Measurements from ENCODE around the gene USH2A. TPM values are rescaled to one million over a fixed set of nuclear protein-coding genes. Genes with fewer than 3 reads are reported as not detected.

The USH2A gene
- total and polyA plus RNA-seq, 8 donors = 0.37 to 0.58 TPM; not detected in 6

DNA sequence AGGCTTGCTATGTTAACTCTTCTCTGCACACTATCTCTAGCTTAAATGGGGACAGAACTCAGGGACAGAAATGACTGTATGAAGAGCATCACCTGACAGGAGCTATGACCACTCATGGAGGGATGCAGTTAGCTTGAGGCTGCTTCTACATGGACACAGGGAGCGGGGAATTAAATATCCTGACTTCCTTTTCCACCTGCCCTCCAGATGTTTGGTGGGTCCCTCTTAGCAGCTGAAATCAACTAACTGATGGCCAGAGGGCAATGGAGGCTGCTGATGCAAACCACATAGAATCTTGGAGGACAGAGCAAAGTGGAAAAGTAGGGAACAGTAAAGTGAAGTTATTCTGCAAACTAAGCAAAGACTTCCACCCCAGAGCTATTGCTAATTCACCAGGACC lies 214.1 kb downstream of the USH2A start:
- Histone ChIP-seq H3K4me1 (no peaks in the 10 kb centered on the region), H3K9me3 (no peaks in the 10 kb centered on the region), H3K4me3 (no peak overlapping the region), H3K27ac (no peak overlapping the region), H3K36me3 (no peaks in the 10 kb centered on the region), H3K27me3 (no peaks in the 10 kb centered on the region)
- 89 to 100% (median 93%) methylated on average over 1 of the region's 1 CpG for WGBS, 5 donors
- no peak for DNase-seq
- TF ChIP-seq POLR2AphosphoS5 (IDR thresholded peaks at IDR 0.05) (no peak), POLR2A (IDR thresholded peaks at IDR 0.05) (no peak), EP300 (IDR thresholded peaks at IDR 0.05) (no peak), CTCF (IDR thresholded peaks at IDR 0.05) (no peak)
- intact Hi-C loops (cut with DNase I; ENCODE audit: low total_unique reads) = no loop called here

DNA sequence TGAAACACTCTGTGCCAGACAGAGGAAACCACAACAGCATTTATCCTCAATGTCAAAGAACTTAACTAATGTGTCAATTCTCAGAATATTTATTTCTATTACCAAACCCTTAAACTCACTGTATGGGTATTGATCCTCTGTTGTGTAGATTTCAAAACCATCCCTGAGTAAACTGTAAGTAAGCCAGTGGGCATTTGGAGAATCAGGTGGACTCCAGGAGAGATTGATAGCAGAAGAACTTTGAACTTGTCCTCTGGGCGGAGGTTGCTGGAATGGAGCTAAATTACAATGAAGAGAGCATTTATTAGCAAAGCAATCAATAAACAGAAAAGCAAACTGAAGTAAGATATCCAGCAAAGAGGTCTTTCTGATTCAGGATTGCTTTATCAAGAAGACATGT lies 216.1 kb downstream of the USH2A start:
- Histone ChIP-seq H3K27me3 (no peaks in the 10 kb centered on the region), H3K36me3 (no peaks in the 10 kb centered on the region), H3K4me3 (no peak overlapping the region), H3K4me1 (no peaks in the 10 kb centered on the region), H3K9me3 (no peaks in the 10 kb centered on the region), H3K27ac (no peak overlapping the region)
- WGBS, 5 donors = 39 to 65% (median 59%) methylated on average over 1 of the region's 1 CpG
- DNase-seq = no peak
- intact Hi-C loops (cut with DNase I; ENCODE audit: low total_unique reads) = no loop called here
- TF ChIP-seq EP300 (IDR thresholded peaks at IDR 0.05) (no peak), POLR2A (IDR thresholded peaks at IDR 0.05) (no peak), POLR2AphosphoS5 (IDR thresholded peaks at IDR 0.05) (no peak), CTCF (IDR thresholded peaks at IDR 0.05) (no peak)

GRCh38 chr1:216205176-216205575 lies 218.1 kb downstream of the USH2A start:
- H3K27me3 ChIP-seq = no peaks in the 10 kb centered on the region
- H3K27ac ChIP-seq = no peak overlapping the region
- no peaks in the 10 kb centered on the region for H3K36me3 ChIP-seq
- TF ChIP-seq CTCF (IDR thresholded peaks at IDR 0.05) (no peak), POLR2A (IDR thresholded peaks at IDR 0.05) (no peak), POLR2AphosphoS5 (IDR thresholded peaks at IDR 0.05) (no peak), EP300 (IDR thresholded peaks at IDR 0.05) (no peak)
- H3K4me3 ChIP-seq = no peak overlapping the region
- intact Hi-C loops (cut with DNase I; ENCODE audit: low total_unique reads) = no loop called here
- 72 to 92% (median 82%) methylated on average over 1 of the region's 1 CpG for WGBS, 5 donors
- H3K4me1 ChIP-seq = no peaks in the 10 kb centered on the region
- no peaks in the 10 kb centered on the region for H3K9me3 ChIP-seq
- no peak for DNase-seq

GRCh38 chr1:216201946-216202345 lies 221.3 kb downstream of the USH2A start:
- Histone ChIP-seq H3K36me3 (no peaks in the 10 kb centered on the region), H3K27me3 (no peaks in the 10 kb centered on the region), H3K4me1 (no peaks in the 10 kb centered on the region), H3K27ac (no peak overlapping the region), H3K4me3 (no peak overlapping the region), H3K9me3 (no peaks in the 10 kb centered on the region)
- no peak for TF ChIP-seq POLR2AphosphoS5 (IDR thresholded peaks at IDR 0.05)
- no peak for TF ChIP-seq CTCF (IDR thresholded peaks at IDR 0.05)
- no peak for TF ChIP-seq EP300 (IDR thresholded peaks at IDR 0.05)
- no peak for TF ChIP-seq POLR2A (IDR thresholded peaks at IDR 0.05)
- 14 to 41% (median 21%) methylated on average over 2 of the region's 2 CpGs for WGBS, 5 donors
- DNase-seq = no peak
- intact Hi-C loops (cut with DNase I; ENCODE audit: low total_unique reads) = no loop called here
